D721Med (cell line): Measurements from ENCODE around the gene FAM236D.
A peak's percentile ranks its signal among the peaks of the same experiment; 100 is the strongest.
"Not testable (repeated sequence)": the region's sequence is repeated elsewhere in the genome, so short reads cannot be mapped to it uniquely, and the experiment has no call there.

ENCODE experiments used
- DNase-seq: peaks from one replicate; pipeline ENCODE4 v3.0.0; 2011; ENCODE audit warnings: low spot score; ENCODE audit not compliant: insufficient read length
- FAIRE-seq: peaks from 2 replicates; lab custom pipeline; 2011; peaks lifted over from hg19 to GRCh38; lab: Jason Lieb, UNC

FAM236D gene

GRCh38 chrX:72808110-72808509 lies at the start of gene FAM236D:
Gene FAM236D, minus strand, starts transcription at chrX:72808210. Its CDS starts 100 bp downstream, at chrX:72808110.
- FAIRE-seq, DNase-seq: not testable (repeated sequence)

GRCh38 chrX:72837532-72837931 lies 29.5 kb upstream of the FAM236D start:
- not testable (repeated sequence) for FAIRE-seq, DNase-seq

GRCh38 chrX:72830701-72831100 lies 22.7 kb upstream of the FAM236D start:
- FAIRE-seq, result not testable (repeated sequence)

GRCh38 chrX:72790390-72790789 lies 17.6 kb downstream of the FAM236D start:
- FAIRE-seq, DNase-seq: not testable (repeated sequence)

More at GRCh38 chrX:72830701-72831100, 22.7 kb upstream of the FAM236D start:
- DNase-seq, result not testable (repeated sequence)

- DNase-seq, FAIRE-seq: not testable (repeated sequence)
These were observed 19.9 kb downstream of the FAM236D start for GRCh38 chrX:72788142-72788541.

GRCh38 chrX:72783964-72784363 lies 24.0 kb downstream of the FAM236D start:
- not testable (repeated sequence) for FAIRE-seq, DNase-seq

GRCh38 chrX:72783365-72783936 lies 24.6 kb downstream of the FAM236D start:
- DNase-seq, FAIRE-seq: not testable (repeated sequence)

- DNase-seq, FAIRE-seq: not testable (repeated sequence)
These were observed 25.4 kb downstream of the FAM236D start, which contains the start of gene FAM236B for GRCh38 chrX:72782560-72782959. Gene FAM236B, minus strand, starts transcription at chrX:72782660. Its CDS starts 100 bp downstream, at chrX:72782560.

GRCh38 chrX:72778146-72778545 lies 29.9 kb downstream of the FAM236D start:
- not testable (repeated sequence) for DNase-seq, FAIRE-seq

GRCh38 chrX:72777467-72777790 lies 30.6 kb downstream of the FAM236D start:
- not testable (repeated sequence) for DNase-seq
- FAIRE-seq, result peak; percentile 66

GRCh38 chrX:72776653-72777466 lies 31.1 kb downstream of the FAM236D start, which contains the start of gene DMRTC1B:
Gene DMRTC1B, plus strand, starts transcription at chrX:72776890. Its CDS starts 68,246 bp downstream, at chrX:72845136.
- not testable (repeated sequence) for FAIRE-seq, DNase-seq

GRCh38 chrX:72760454-72760853 lies 47.6 kb downstream of the FAM236D start:
- DNase-seq, FAIRE-seq: not testable (repeated sequence)
